Endothelial cell of umbilical vein (primary cell): ENCODE results near the gene ATF6B.

Experiments
- CTCF ChIP-seq, 2 donors: IDR thresholded peaks; 1 replicate in 1 of 2; 2 replicates in 1 of 2; pipeline ENCODE4 v1.5.1; 2011; ENCODE audit warnings: low read length in 2 of 2, mild to moderate bottlenecking in 2 of 2, moderate library complexity in 2 of 2, control low read depth in 1 of 2, inconsistent platforms in 1 of 2, low read depth in 1 of 2; ENCODE audit not compliant: insufficient read depth in 1 of 2; ENCODE audit errors: extremely low read depth in 1 of 2
- MYC ChIP-seq: IDR thresholded peaks from one replicate; pipeline ENCODE4 v1.6.1; 2011; ENCODE audit warnings: mild to moderate bottlenecking, low read depth, low read length
- POLR2A ChIP-seq: IDR thresholded peaks from 2 replicates; pipeline ENCODE4 v1.6.1; 2012; ENCODE audit warnings: low read depth, mild to moderate bottlenecking, control low read depth, low read length

GRCh38 chr6:32149092-32149755 lies 21.2 kb upstream of the ATF6B start:
- no peak for TF ChIP-seq POLR2A
- no peak for TF ChIP-seq CTCF (IDR thresholded peaks at IDR 0.05; ENCODE audit: extremely low read depth in 1 of 2, insufficient read depth in 1 of 2, low read depth in 1 of 2, low read length in 2 of 2)
- no peak for TF ChIP-seq MYC
